HG03521 (cell line): ENCODE results near the gene LRPPRC.

ENCODE experiments used
- ATAC-seq: cut with Tn5 transposase; IDR thresholded peaks from one replicate; pipeline ENCODE4 v1.9.1; 2021; ENCODE audit warnings: mild to moderate bottlenecking, moderate library complexity; ENCODE audit not compliant: unreplicated experiment

Gene LRPPRC

GRCh38 chr2:43874776-43875451 lies 120.9 kb downstream of the LRPPRC start:
- no peak for ATAC-seq

GRCh38 chr2:43872151-43872550 lies 123.6 kb downstream of the LRPPRC start:
- no peak for ATAC-seq

GRCh38 chr2:43855292-43855691 lies 140.5 kb downstream of the LRPPRC start:
- ATAC-seq, result no peak

GRCh38 chr2:43854671-43855070 lies 141.1 kb downstream of the LRPPRC start:
- no peak for ATAC-seq

- ATAC-seq, result no peak
Measured at GRCh38 chr2:43853141-43854081, 142.4 kb downstream of the LRPPRC start.

- no peak for ATAC-seq
Measured at GRCh38 chr2:43852196-43852730, 143.5 kb downstream of the LRPPRC start.

- no peak for ATAC-seq
Measured at GRCh38 chr2:43851011-43851980, 144.5 kb downstream of the LRPPRC start.

GRCh38 chr2:43848214-43848613 lies 147.6 kb downstream of the LRPPRC start:
- no peak for ATAC-seq

- no peak for ATAC-seq
Measured at GRCh38 chr2:43846140-43846793, 149.5 kb downstream of the LRPPRC start.

- no peak for ATAC-seq
Measured at GRCh38 chr2:43845181-43845580, 150.6 kb downstream of the LRPPRC start.

GRCh38 chr2:43842866-43843226 lies 152.9 kb downstream of the LRPPRC start:
- ATAC-seq, result no peak

GRCh38 chr2:43841949-43842865 lies 153.6 kb downstream of the LRPPRC start:
- no peak for ATAC-seq

GRCh38 chr2:43840965-43841364 lies 154.8 kb downstream of the LRPPRC start:
- ATAC-seq, result no peak

GRCh38 chr2:43839776-43840564 lies 155.8 kb downstream of the LRPPRC start:
- no peak for ATAC-seq

GRCh38 chr2:43838560-43839267 lies 157.1 kb downstream of the LRPPRC start, which contains the start of the genes ABCG5 and ABCG8:
TSS of gene ABCG5 (minus strand) at chr2:43838839. CDS start at chr2:43838679, 160 bp downstream.
TSS of gene ABCG8 (plus strand) at chr2:43838971. CDS start at chr2:43839054, 83 bp downstream.
- ATAC-seq, result no peak

- ATAC-seq, result no peak
Measured at GRCh38 chr2:43837831-43838559, 157.8 kb downstream of the LRPPRC start.

- no peak for ATAC-seq
Measured at GRCh38 chr2:43837033-43837432, 158.8 kb downstream of the LRPPRC start.
